HG03039 (cell line): ENCODE measurements around the gene AIFM1.

Experiments used
- ATAC-seq: cut with Tn5 transposase; IDR thresholded peaks from one replicate; pipeline ENCODE4 v1.9.1; 2021; ENCODE audit warnings: mild to moderate bottlenecking, moderate library complexity; ENCODE audit not compliant: unreplicated experiment

The AIFM1 gene

GRCh38 chrX:130097507-130098209 is 68.0 kb downstream of the AIFM1 start:
- no peak for ATAC-seq

- ATAC-seq = no peak
Observed at GRCh38 chrX:130095249-130096030, 70.2 kb downstream of the AIFM1 start.

GRCh38 chrX:130094696-130095095 is 70.9 kb downstream of the AIFM1 start:
- ATAC-seq = no peak

GRCh38 chrX:130093271-130093670 is 72.4 kb downstream of the AIFM1 start:
- ATAC-seq = no peak

- peak; percentile 99 for ATAC-seq
Observed at GRCh38 chrX:130091980-130092522, 73.6 kb downstream of the AIFM1 start.

GRCh38 chrX:130090364-130090763 is 75.3 kb downstream of the AIFM1 start:
- no peak for ATAC-seq

- peak; percentile 37 for ATAC-seq
Observed at GRCh38 chrX:130086447-130087206, 79.0 kb downstream of the AIFM1 start.

GRCh38 chrX:130085551-130086446 is 79.8 kb downstream of the AIFM1 start:
- no peak for ATAC-seq

GRCh38 chrX:130084631-130085237 is 80.9 kb downstream of the AIFM1 start:
- ATAC-seq = peak; percentile 25

- peak; percentile 28 for ATAC-seq
Observed at GRCh38 chrX:130083656-130084382, 81.8 kb downstream of the AIFM1 start.

GRCh38 chrX:130083107-130083490 is 82.5 kb downstream of the AIFM1 start:
- ATAC-seq = no peak

- peak; percentile 48 for ATAC-seq
Observed at GRCh38 chrX:130082244-130083106, 83.2 kb downstream of the AIFM1 start.

- no peak for ATAC-seq
Observed at GRCh38 chrX:130081421-130082045, 84.1 kb downstream of the AIFM1 start.

- ATAC-seq = no peak
Observed at GRCh38 chrX:130080791-130081367, 84.8 kb downstream of the AIFM1 start.

GRCh38 chrX:130079824-130080406 is 85.7 kb downstream of the AIFM1 start:
- ATAC-seq = no peak
